ENCODE measurements around the gene TPM4.

TPM4 gene

GRCh38 chr19:16144216-16144581 lies 67.9 kb downstream of the TPM4 start:
- intact Hi-C loops (cut with micrococcal nuclease), result loop anchor here (5.0 kb wide), 1 partner anchor 43 kb away; the partner anchor contains the start of gene FAM32A
- Mint-ChIP-seq H3K27me3 (no peaks in the 10 kb centered on the region), H3K27ac (peak overlapping the region; percentile 97), H3K9me3 (no peaks in the 10 kb centered on the region), H3K4me3 (peak overlapping the region; percentile 89), H3K36me3 (ENCODE audit: low read depth) (peaks cover 18% of the 10 kb centered on the region), H3K4me1 (ENCODE audit: low read depth) (peaks cover 70% of the 10 kb centered on the region)

- intact Hi-C loops (cut with micrococcal nuclease), result no loop called here
- Mint-ChIP-seq H3K36me3 (ENCODE audit: low read depth) (peaks cover 26% of the 10 kb centered on the region), H3K27ac (peak overlapping the region; percentile 97), H3K27me3 (no peaks in the 10 kb centered on the region), H3K4me3 (peak overlapping the region; percentile 68), H3K9me3 (no peaks in the 10 kb centered on the region), H3K4me1 (ENCODE audit: low read depth) (peaks cover 70% of the 10 kb centered on the region)
These were observed 69.8 kb downstream of the TPM4 start for GRCh38 chr19:16146112-16146511.

- peak overlapping the region; percentile 52 for H3K4me3 Mint-ChIP-seq
- H3K36me3 Mint-ChIP-seq (ENCODE audit: low read depth), result peaks cover 45% of the 10 kb centered on the region
- H3K27me3 Mint-ChIP-seq, result no peaks in the 10 kb centered on the region
- H3K4me1 Mint-ChIP-seq (ENCODE audit: low read depth), result peaks cover 66% of the 10 kb centered on the region
- no peaks in the 10 kb centered on the region for H3K9me3 Mint-ChIP-seq
- intact Hi-C loops (cut with micrococcal nuclease), result no loop called here
- H3K27ac Mint-ChIP-seq, result peak overlapping the region; percentile 95
These were observed 72.3 kb downstream of the TPM4 start for GRCh38 chr19:16148443-16149229.
